Activated CD4-positive, alpha-beta memory T cell treated with anti-CD3 and anti-CD28 coated beads for 36 hours (primary cell): Measurements from ENCODE around the gene HAGH. TPM values are rescaled to one million over a fixed set of nuclear protein-coding genes. Genes with fewer than 3 reads are reported as not detected.

Experiments
- CTCF ChIA-PET: fragments of 350-600 bp; sonication (Branson Sonifier 250); formaldehyde crosslinking; loops from one replicate; lab custom pipeline; 2021; ENCODE audit warnings: antibody characterized with exemption, inconsistent platforms; lab: Charles Lee
- POLR2A ChIA-PET: fragments of 350-600 bp; sonication (Branson Sonifier 250); formaldehyde crosslinking; loops from one replicate; lab custom pipeline; 2021; ENCODE audit warnings: antibody characterized with exemption; lab: Charles Lee
- DNase-seq: peaks from one replicate; pipeline ENCODE4 v3.0.0-alpha.2; 2020
- H3K27ac Mint-ChIP-seq: one replicate; pipeline ENCODE4 v1.8.0; 2021; ENCODE audit warnings: mixed read lengths
- H3K27me3 Mint-ChIP-seq: one replicate; pipeline ENCODE4 v1.8.0; 2021; ENCODE audit warnings: mixed read lengths
- H3K36me3 Mint-ChIP-seq: one replicate; pipeline ENCODE4 v1.8.0; 2021; ENCODE audit warnings: mixed read lengths
- H3K4me1 Mint-ChIP-seq: one replicate; pipeline ENCODE4 v1.8.0; 2021; ENCODE audit warnings: low read depth, mixed read lengths
- H3K4me3 Mint-ChIP-seq: one replicate; pipeline ENCODE4 v1.8.0; 2021; ENCODE audit warnings: mild to moderate bottlenecking, mixed read lengths
- H3K9me3 Mint-ChIP-seq: one replicate; pipeline ENCODE4 v1.8.0; 2021; ENCODE audit warnings: mixed read lengths
- intact Hi-C: fragments of 100-400 bp; cut with micrococcal nuclease; formaldehyde crosslinking; loops from one replicate; pipeline ENCODE4 v1.15.1; 2023
- total RNA-seq, 2 experiments: library from RNA; stranded (reverse); gene quantifications; one replicate each; pipeline ENCODE4 v1.2.3, GENCODE V29; 2021

HAGH gene
- total RNA-seq, 2 experiments from 2014 or later = 45.1 to 46.2 TPM

DNA sequence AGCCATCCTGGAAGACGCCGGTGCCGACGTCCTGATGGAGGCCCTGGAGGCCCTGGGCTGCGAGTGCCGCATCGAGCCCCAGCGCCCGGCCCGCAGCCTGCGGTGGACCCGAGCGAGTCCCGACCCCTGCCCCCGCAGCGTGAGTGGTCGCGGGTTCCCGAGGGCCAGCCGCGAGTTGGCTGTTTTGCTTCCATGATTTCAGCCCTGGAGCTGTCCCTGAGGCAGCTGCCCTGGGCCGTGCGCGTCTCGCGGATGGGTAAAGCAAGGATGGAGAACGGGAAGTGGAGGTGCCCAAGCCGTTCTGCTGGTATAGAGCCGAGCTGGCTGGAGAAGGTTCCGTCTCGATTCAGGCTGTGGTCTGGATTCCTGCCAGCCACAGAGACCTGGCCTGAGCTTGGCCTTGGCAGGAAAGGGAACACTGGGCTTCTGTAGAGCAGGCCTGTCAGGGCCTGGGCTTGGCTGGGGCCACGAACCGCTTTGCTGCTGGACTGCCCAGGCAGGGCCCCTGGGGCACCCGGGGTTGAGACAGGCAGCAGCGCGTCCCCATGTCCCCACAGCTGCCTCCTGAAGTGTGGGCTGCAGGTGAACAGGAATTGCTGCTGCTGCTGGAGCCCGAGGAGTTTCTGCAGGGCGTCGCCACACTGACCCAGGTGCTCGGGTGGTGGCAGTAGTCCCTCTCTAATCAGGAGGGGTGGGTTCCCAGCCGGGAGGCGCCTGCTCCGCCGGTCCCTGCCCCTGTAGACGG is 52.8 kb downstream of the HAGH start:
- intact Hi-C loops = loop anchor here (1.0 to 5.0 kb wide), 3 partner anchors 8 to 353 kb away; partner anchors contain the start of genes CRAMP1, IFT140, NUBP2 and SPSB3
- peak; percentile 38 for DNase-seq
- H3K4me3 Mint-ChIP-seq = peak overlapping the region; percentile 94

DNA sequence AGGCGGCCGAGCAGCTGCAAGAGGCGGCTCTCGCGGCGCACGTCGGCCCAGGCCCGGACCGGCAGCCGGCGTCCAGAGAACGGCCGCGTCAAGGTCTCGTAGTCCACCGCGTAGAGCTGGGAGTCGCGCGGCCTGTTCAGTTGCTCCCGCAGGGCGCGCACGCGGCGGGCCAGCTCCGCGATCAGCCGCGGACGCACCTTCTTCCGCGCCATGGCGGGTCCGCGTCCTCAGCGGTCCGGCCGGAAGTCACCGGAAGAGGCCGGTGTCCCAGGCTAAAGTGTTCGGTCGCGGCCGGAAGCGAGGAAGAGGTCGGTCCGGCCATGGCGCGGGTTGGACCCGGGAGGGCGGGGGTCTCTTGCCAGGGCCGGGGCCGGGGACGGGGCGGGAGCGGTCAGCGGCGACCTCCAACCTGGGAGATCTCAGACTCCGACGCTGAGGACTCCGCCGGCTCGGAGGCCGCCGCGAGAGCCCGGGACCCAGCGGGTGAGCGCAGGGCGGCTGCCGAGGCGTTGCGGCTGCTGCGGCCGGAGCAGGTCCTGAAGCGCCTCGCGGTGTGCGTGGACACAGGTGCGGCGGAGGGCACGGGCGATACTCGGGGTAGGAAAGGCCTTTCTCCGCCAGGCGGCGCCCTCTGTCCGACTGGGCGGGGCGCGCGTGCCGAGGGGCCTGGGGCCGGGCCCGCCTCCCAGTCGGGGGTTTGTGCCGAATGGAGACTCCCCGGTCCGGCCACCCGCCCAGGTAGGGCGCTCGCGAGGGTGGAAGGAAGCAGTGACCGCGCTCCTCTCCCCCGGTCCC is 53.5 kb downstream of the HAGH start, which contains the start of gene MRPS34:
Gene MRPS34, minus strand, starts transcription at position 227 of the 795 bp plus-strand sequence. Its CDS starts 15 bp downstream, at position 212.
- Mint-ChIP-seq H3K27me3 (no peaks in the 10 kb centered on the region), H3K4me3 (peak within 1 kb of the TSS; percentile 94), H3K4me1 (peaks cover 6% of the 10 kb centered on the region), H3K36me3 (peaks cover 16% of the 10 kb centered on the region), H3K9me3 (no peaks in the 10 kb centered on the region), H3K27ac (peak within 1 kb of the TSS; percentile 94)
- ChIA-PET POLR2A (interaction anchor here (1.0 to 5.3 kb wide), 4 partner anchors 8 to 192 kb away, joined by 3 to 56 read pairs (median 6); partner anchors contain the start of genes NUBP2, RPS2 and SPSB3), CTCF (interaction anchor here (0.7 to 4.8 kb wide), 5 partner anchors 10 to 382 kb away, joined by 3 to 42 read pairs (median 3); partner anchors contain the start of genes JPT2, MAPK8IP3, NUBP2 and SPSB3)
- peak; percentile 87 for DNase-seq
- intact Hi-C loops = loop anchor here (1.0 to 5.0 kb wide), 3 partner anchors 9 to 352 kb away; partner anchors contain the start of genes CRAMP1, IFT140, NUBP2 and SPSB3

More for the DNA sequence above, 52.8 kb downstream of the HAGH start:
- Mint-ChIP-seq H3K36me3 (peaks cover 15% of the 10 kb centered on the region), H3K9me3 (no peaks in the 10 kb centered on the region), H3K27me3 (no peaks in the 10 kb centered on the region), H3K4me1 (peaks cover 6% of the 10 kb centered on the region), H3K27ac (peak overlapping the region; percentile 69)
- POLR2A ChIA-PET = interaction anchor here (1.0 kb wide), 1 partner anchor 9 kb away, joined by 8 read pairs; the partner anchor contains the start of genes NUBP2 and SPSB3
- CTCF ChIA-PET = interaction anchor here (0.7 to 4.8 kb wide), 5 partner anchors 9 to 381 kb away, joined by 3 to 42 read pairs (median 4); partner anchors contain the start of genes MAPK8IP3, NUBP2, SPSB3 and TRAF7

DNA sequence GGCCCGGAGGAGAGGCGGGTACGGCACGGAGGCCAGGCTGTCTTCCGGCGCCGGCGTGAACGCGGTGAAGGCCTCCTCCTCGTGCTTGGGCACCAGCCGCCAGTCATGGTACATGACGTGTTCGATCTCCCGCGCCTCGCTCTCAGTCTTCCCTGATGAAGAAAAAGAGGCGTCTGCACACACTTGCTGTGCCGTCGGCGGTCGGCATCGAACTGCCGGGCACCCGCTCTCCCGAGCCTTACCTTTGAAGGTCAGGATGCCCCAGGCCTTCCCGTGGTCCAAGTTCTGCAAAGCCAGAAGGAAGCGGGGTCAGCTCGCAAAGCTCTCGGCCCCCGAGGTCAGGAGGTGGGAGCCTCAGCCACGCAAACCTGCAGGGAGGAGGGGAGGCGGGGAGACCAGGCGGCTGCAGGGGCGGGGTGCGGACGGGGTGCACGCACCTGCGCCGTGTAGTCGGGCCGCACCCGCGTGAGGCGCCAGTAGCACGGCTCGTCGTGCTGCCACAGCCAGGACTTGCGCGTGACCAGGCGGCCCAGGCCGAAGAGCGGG is 54.2 kb downstream of the HAGH start, which contains the start of gene EME2:
Gene EME2, plus strand, starts transcription at position 449 of the 546 bp plus-strand sequence. CDS start 418 bp downstream, outside the sequence.
- intact Hi-C loops = loop anchor here (2.0 to 5.0 kb wide), 2 partner anchors 160 to 352 kb away; partner anchors contain the start of genes CRAMP1, IFT140 and UQCC4
- Mint-ChIP-seq H3K4me1 (peaks cover 6% of the 10 kb centered on the region), H3K4me3 (peak within 1 kb of the TSS; percentile 94), H3K9me3 (no peaks in the 10 kb centered on the region), H3K27me3 (no peaks in the 10 kb centered on the region), H3K36me3 (peaks cover 19% of the 10 kb centered on the region), H3K27ac (peak within 1 kb of the TSS; percentile 94)
- DNase-seq = peak; percentile 74
- ChIA-PET POLR2A (interaction anchor here (0.6 to 5.3 kb wide), 5 partner anchors 9 to 444 kb away, joined by 3 to 56 read pairs (median 4); partner anchors contain the start of genes NUBP2, RPS2 and SPSB3), CTCF (interaction anchor here (1.1 to 4.8 kb wide), 4 partner anchors 11 to 157 kb away, joined by 3 to 42 read pairs (median 8); partner anchors contain the start of genes JPT2, MAPK8IP3, NUBP2 and SPSB3)

DNA sequence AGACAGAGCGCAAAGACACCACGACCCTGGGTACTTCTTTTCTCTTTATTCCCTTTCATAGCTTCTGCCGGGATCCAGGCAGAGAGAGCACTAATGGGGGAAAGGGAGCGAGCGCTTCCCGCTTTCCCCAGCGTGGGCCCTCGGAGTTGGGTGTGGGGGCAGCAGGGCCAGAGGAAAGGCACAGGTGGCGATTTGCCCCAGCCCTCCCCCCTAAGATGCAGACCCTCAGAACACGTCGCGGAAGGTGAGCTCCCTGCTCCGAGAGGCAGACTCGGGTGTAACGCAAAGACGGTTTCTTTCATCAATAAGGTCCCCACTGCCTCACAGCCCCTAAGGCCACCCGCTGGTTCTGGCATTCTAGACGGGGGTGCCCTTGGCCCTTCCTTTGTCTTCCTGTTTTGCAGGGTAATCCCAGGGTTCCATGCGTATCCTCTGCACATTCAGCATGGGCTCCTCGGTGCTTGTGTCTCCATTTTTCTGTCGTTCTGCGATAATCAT is 54.7 kb downstream of the HAGH start:
- no peak for DNase-seq
- H3K4me3 Mint-ChIP-seq = peak overlapping the region; percentile 94
- ChIA-PET POLR2A (interaction anchor here (0.6 to 5.3 kb wide), 4 partner anchors 10 to 444 kb away, joined by 3 to 56 read pairs (median 4); partner anchors contain the start of genes NUBP2 and SPSB3), CTCF (interaction anchor here (1.1 to 4.8 kb wide), 4 partner anchors 11 to 157 kb away, joined by 3 to 42 read pairs (median 8); partner anchors contain the start of genes JPT2, MAPK8IP3, NUBP2 and SPSB3)
- peak overlapping the region; percentile 94 for H3K27ac Mint-ChIP-seq
- no peaks in the 10 kb centered on the region for H3K9me3 Mint-ChIP-seq
- peaks cover 6% of the 10 kb centered on the region for H3K4me1 Mint-ChIP-seq
- no peaks in the 10 kb centered on the region for H3K27me3 Mint-ChIP-seq
- intact Hi-C loops = loop anchor here (2.0 to 5.0 kb wide), 3 partner anchors 65 to 351 kb away; partner anchors contain the start of genes CRAMP1, IFT140, MAPK8IP3 and UQCC4
- peaks cover 21% of the 10 kb centered on the region for H3K36me3 Mint-ChIP-seq

DNA sequence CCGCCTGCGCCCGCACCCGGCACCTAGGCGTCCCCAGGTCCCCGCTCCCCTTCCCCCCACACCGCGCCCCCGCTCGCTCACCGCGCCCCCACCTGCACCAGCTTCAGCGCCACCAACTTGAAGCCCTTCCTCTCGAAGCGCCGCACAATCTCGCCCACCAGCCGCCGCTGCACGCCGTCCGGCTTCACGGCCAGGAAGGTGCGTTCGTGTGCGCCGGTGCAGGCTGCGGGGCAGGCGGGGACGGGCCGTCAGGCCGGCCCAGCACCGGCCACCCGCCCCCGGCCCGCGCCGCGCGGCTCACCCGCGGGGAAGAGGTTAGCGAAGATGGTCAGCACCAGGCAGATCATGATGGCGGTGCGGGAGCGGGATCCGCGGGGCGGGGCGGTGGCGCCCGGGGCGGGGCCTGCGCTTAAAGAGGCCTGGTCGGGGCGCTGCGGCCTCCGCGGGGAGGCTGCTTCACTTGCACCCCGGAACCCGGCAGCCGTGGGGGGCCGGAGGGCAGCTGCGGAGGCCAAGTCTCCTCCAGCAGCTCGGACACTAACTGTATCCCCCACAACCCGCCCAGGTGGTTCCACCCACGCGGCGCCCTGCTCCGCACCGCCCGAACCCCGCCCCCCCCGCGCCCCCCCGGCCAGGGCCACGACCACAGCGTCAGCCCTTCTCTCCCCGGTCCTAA is 55.3 kb downstream of the HAGH start, which contains the start of gene NME3:
Gene NME3, minus strand, starts transcription at position 356 of the 676 bp plus-strand sequence. Its CDS starts 9 bp downstream, at position 347.
- no peaks in the 10 kb centered on the region for H3K9me3 Mint-ChIP-seq
- intact Hi-C loops = loop anchor here (2.0 to 5.0 kb wide), 2 partner anchors 65 to 159 kb away; partner anchors contain the start of genes CRAMP1, IFT140 and MAPK8IP3
- H3K4me1 Mint-ChIP-seq = peaks cover 6% of the 10 kb centered on the region
- CTCF ChIA-PET = interaction anchor here (2.7 to 4.8 kb wide), 2 partner anchors 12 to 65 kb away, joined by 13 to 42 read pairs; partner anchors contain the start of genes MAPK8IP3, NUBP2 and SPSB3
- H3K4me3 Mint-ChIP-seq = peak within 1 kb of the TSS; percentile 94
- peak within 1 kb of the TSS; percentile 94 for H3K27ac Mint-ChIP-seq
- DNase-seq = peak; percentile 87
- H3K27me3 Mint-ChIP-seq = no peaks in the 10 kb centered on the region
- peaks cover 21% of the 10 kb centered on the region for H3K36me3 Mint-ChIP-seq
- POLR2A ChIA-PET = interaction anchor here (0.8 to 5.3 kb wide), 3 partner anchors 10 to 55 kb away, joined by 3 to 56 read pairs (median 3); partner anchors contain the start of genes NUBP2 and SPSB3

DNA sequence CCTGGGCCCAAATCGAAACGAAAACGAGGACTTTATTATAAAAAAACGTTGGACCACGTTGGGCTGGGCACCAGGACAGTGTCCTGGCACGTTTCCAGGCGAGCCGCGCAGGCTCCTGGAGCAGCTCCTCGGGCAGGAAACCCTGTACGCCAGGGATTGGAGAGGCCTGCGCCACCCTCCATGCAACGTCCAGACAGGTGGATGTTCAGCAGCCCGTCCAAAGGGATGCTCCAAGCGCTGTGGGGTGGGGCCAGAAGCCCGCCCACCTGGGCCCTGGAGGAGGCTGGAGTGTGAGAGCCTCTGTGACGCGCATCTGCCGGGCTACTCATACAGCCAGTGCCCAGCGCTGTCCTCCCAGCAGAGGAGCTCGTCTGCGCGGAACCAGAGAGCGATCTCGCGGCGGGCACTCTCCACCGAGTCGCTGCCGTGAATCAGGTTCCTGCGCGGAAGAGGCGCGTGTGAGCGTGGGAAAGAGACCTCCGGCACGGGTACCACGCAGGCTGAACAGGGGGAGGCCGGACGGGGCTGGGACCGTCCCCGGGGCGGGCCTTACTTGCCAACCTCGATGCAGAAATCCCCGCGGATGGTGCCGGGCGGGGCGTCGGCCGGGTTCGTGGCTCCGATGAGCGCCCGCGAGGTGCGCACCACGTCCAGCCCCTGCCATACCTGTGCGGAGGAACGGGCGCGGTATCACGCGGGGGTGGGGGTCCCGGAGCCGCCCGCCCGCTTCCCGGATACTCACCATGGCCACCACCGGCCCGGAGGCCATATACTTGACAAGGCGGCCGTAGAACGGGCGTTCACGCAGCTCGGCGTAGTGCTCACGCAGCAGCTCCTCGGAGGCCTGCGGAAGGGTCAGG is 56.1 kb downstream of the HAGH start:
- Mint-ChIP-seq H3K27me3 (no peaks in the 10 kb centered on the region), H3K27ac (peak overlapping the region; percentile 82), H3K4me1 (peaks cover 6% of the 10 kb centered on the region), H3K4me3 (peak overlapping the region; percentile 94), H3K9me3 (no peaks in the 10 kb centered on the region), H3K36me3 (peaks cover 21% of the 10 kb centered on the region)
- POLR2A ChIA-PET = interaction anchor here (0.8 to 5.3 kb wide), 2 partner anchors 11 kb away, joined by 3 to 56 read pairs; partner anchors contain the start of genes NUBP2 and SPSB3
- CTCF ChIA-PET = interaction anchor here (1.0 to 4.8 kb wide), 2 partner anchors 12 to 64 kb away, joined by 3 to 42 read pairs; partner anchors contain the start of genes MAPK8IP3, NUBP2 and SPSB3
- intact Hi-C loops = loop anchor here (2.0 to 5.0 kb wide), 2 partner anchors 64 to 158 kb away; partner anchors contain the start of genes CRAMP1, IFT140 and MAPK8IP3
- peak; percentile 74 for DNase-seq

DNA sequence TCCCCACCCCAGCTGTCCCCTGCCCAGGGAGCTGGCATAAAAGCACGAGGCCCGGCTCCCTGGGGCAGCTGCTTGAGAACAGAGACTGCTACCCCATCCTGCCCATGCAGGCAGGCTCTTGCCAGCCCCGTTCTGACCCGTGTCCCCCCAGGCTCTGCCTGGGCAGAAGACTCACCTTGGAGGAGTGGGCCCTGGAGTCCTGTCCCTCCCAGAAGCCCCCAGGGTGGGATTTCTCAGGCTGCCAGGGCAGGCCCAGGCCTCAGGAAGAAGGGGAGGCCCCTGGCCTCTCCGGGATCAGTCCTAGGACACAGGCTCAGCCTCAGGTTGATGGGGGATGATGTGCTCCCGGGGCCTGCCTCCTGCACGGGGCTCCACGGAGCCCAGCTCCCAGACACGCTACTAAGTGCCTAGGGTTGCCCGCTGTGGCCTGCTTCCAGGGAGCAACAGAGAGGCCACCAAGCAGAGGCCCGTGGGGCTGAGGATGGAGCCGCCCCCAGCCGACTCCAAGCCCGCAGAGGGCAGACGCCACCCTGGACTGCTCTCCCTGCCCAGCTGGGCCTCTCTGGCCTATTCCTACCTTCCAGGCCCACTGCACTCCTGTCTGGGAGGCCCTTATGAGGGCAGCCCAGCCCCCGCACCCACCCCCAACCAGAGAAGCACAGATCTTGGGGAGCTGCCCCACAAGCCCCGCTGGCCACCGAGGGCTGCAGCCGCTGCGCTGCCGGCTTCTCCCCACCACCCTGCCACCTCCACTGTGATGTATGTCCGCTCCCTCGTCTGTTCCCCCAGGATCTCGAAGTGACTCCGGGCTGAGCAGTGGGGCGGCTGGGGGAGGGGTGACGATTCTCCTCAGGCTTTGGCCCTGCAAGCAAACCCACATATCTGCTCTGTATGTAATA is 57.0 kb downstream of the HAGH start:
- CTCF ChIA-PET = interaction anchor here (1.0 kb wide), 1 partner anchor 63 kb away, joined by 3 read pairs; the partner anchor contains the start of gene MAPK8IP3
- H3K4me1 Mint-ChIP-seq = peaks cover 6% of the 10 kb centered on the region
- H3K27me3 Mint-ChIP-seq = no peaks in the 10 kb centered on the region
- H3K27ac Mint-ChIP-seq = peak overlapping the region; percentile 82
- POLR2A ChIA-PET = interaction anchor here (5.3 kb wide), 1 partner anchor 12 kb away, joined by 56 read pairs; the partner anchor contains the start of genes NUBP2 and SPSB3
- H3K9me3 Mint-ChIP-seq = no peaks in the 10 kb centered on the region
- peak overlapping the region; percentile 94 for H3K4me3 Mint-ChIP-seq
- peaks cover 21% of the 10 kb centered on the region for H3K36me3 Mint-ChIP-seq
- no peak for DNase-seq
- intact Hi-C loops = loop anchor here (2.0 to 5.0 kb wide), 2 partner anchors 63 to 157 kb away; partner anchors contain the start of genes CRAMP1, IFT140 and MAPK8IP3

DNA sequence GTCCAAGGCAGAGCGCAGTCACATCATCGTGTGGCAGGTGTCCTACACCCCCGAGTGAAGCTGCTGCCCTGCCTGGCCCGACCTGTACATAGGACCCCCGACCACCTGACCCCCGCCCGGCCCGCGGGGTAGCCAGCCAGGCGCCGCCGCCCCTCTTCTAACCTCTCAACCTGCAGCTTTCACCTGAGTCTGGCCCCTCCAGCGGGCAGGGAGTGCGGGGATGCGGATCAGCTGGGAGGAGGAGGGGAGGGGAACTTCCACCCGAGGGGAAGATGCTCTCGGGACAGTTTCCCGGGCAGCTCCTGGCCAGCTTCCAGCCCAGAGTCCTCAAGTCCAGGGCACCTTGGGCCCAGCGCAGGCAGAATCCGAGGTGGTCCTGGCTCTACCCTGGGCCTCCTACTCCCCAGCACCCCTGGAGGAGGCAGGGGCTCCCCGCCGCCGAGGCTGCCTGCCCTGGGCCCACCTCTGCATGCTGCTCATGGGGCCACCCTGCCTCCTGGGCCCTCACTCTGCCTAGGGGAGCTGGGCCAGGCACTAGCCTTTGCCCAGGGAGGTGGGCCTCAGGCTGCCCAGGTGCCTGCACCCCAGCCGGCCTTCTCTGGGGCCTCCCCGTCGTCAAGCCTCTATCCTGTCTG is 57.7 kb downstream of the HAGH start:
- CTCF ChIA-PET = no interaction called here
- Mint-ChIP-seq H3K27ac (peak overlapping the region; percentile 38), H3K27me3 (no peaks in the 10 kb centered on the region), H3K4me3 (no peak overlapping the region), H3K9me3 (no peaks in the 10 kb centered on the region), H3K4me1 (peaks cover 4% of the 10 kb centered on the region), H3K36me3 (peaks cover 21% of the 10 kb centered on the region)
- intact Hi-C loops = no loop called here
- POLR2A ChIA-PET = interaction anchor here (5.3 kb wide), 1 partner anchor 13 kb away, joined by 56 read pairs; the partner anchor contains the start of genes NUBP2 and SPSB3
- DNase-seq = no peak
